H9 (cell line): ENCODE measurements around the gene ARMH3. TPM values are rescaled to one million over a fixed set of nuclear protein-coding genes. Genes with fewer than 3 reads are reported as not detected.

Experiments
- DNase-seq: peaks from one replicate; pipeline ENCODE4 v3.0.0-alpha.2; 2017
- H2AFZ ChIP-seq: one replicate; pipeline ENCODE4 v1.6.1; 2013; ENCODE audit warnings: mild to moderate bottlenecking, low read length, control low read depth, moderate library complexity
- H2AK5ac ChIP-seq: 2 replicates; pipeline ENCODE4 v1.6.1; 2013; ENCODE audit warnings: low read length, control low read depth, mixed read lengths; ENCODE audit not compliant: insufficient read length
- H2BK120ac ChIP-seq: one replicate; pipeline ENCODE4 v1.6.1; 2013; ENCODE audit warnings: low read depth, mild to moderate bottlenecking, low read length, control low read depth, inconsistent platforms; ENCODE audit not compliant: poor library complexity, severe bottlenecking
- H2BK12ac ChIP-seq: 2 replicates; pipeline ENCODE4 v1.6.1; 2013; ENCODE audit warnings: low read length, control low read depth, mixed read lengths, low read depth; ENCODE audit not compliant: insufficient read length
- H2BK15ac ChIP-seq: 2 replicates; pipeline ENCODE4 v1.6.1; 2013; ENCODE audit warnings: low read depth, low read length, control low read depth
- H2BK20ac ChIP-seq: one replicate; pipeline ENCODE4 v1.6.1; 2013; ENCODE audit warnings: low read depth, mild to moderate bottlenecking, low read length, control low read depth, inconsistent platforms; ENCODE audit not compliant: poor library complexity, severe bottlenecking
- H2BK5ac ChIP-seq: 2 replicates; pipeline ENCODE4 v1.6.1; 2013; ENCODE audit warnings: low read length, control low read depth, mixed read lengths; ENCODE audit not compliant: insufficient read length
- H3K14ac ChIP-seq: 2 replicates; pipeline ENCODE4 v1.6.1; 2013; ENCODE audit warnings: low read length, control low read depth; ENCODE audit not compliant: insufficient read depth
- H3K18ac ChIP-seq: 2 replicates; pipeline ENCODE4 v1.6.1; 2013; ENCODE audit warnings: low read depth, mild to moderate bottlenecking, mixed read lengths, low read length, control low read depth; ENCODE audit not compliant: insufficient read length
- H3K23ac ChIP-seq: 2 replicates; pipeline ENCODE4 v1.6.1; 2013; ENCODE audit warnings: low read length, control low read depth, mixed read lengths, low read depth; ENCODE audit not compliant: insufficient read length
- H3K23me2 ChIP-seq: 2 replicates; pipeline ENCODE4 v1.6.1; 2013; ENCODE audit warnings: low read depth, mild to moderate bottlenecking, mixed read lengths, low read length, control low read depth; ENCODE audit not compliant: insufficient read length, poor library complexity, severe bottlenecking
- H3K27ac ChIP-seq: 2 replicates; pipeline ENCODE4 v1.5.1; 2013; ENCODE audit warnings: low read length, control low read depth, mixed read lengths, low read depth; ENCODE audit not compliant: insufficient read length
- H3K27me3 ChIP-seq: 2 replicates; pipeline ENCODE4 v1.6.1; 2013; ENCODE audit warnings: low read length, control low read depth, inconsistent platforms; ENCODE audit not compliant: insufficient read depth
- H3K4ac ChIP-seq: 2 replicates; pipeline ENCODE4 v1.6.1; 2013; ENCODE audit warnings: low read depth, mild to moderate bottlenecking, control low read depth, inconsistent platforms, low read length, moderate library complexity
- H3K4me1 ChIP-seq: 2 replicates; pipeline ENCODE4 v1.6.1; 2013; ENCODE audit warnings: low read length, control low read depth, inconsistent platforms; ENCODE audit not compliant: insufficient read depth
- H3K4me2 ChIP-seq: 2 replicates; pipeline ENCODE4 v1.6.1; 2013; ENCODE audit warnings: low read length, control low read depth, mixed read lengths; ENCODE audit not compliant: insufficient read length, insufficient read depth
- H3K56ac ChIP-seq: 2 replicates; pipeline ENCODE4 v1.6.1; 2013; ENCODE audit warnings: low read depth, mild to moderate bottlenecking, mixed read lengths, low read length, control low read depth; ENCODE audit not compliant: insufficient read length
- H3K79me1 ChIP-seq: 2 replicates; pipeline ENCODE4 v1.6.1; 2013; ENCODE audit warnings: low read depth, mild to moderate bottlenecking, moderate library complexity, low read length, control low read depth, inconsistent platforms; ENCODE audit not compliant: insufficient read depth, poor library complexity, severe bottlenecking
- H3K79me2 ChIP-seq: 2 replicates; pipeline ENCODE4 v1.6.1; 2013; ENCODE audit warnings: low read length, control low read depth, inconsistent platforms; ENCODE audit not compliant: insufficient read depth
- H3K9ac ChIP-seq: 2 replicates; pipeline ENCODE4 v1.6.1; 2013; ENCODE audit warnings: low read length, control low read depth, mixed read lengths; ENCODE audit not compliant: insufficient read length; ENCODE audit errors: extremely low read depth
- H3K9me3 ChIP-seq: one replicate; pipeline ENCODE4 v1.6.1; 2013; ENCODE audit warnings: low read depth, low read length, inconsistent platforms; ENCODE audit not compliant: control insufficient read depth
- H3T11ph ChIP-seq: one replicate; pipeline ENCODE4 v1.6.1; 2013; ENCODE audit warnings: mild to moderate bottlenecking, low read length, control low read depth, inconsistent platforms
- H4K20me1 ChIP-seq: one replicate; pipeline ENCODE4 v1.6.1; 2013; ENCODE audit not compliant: control insufficient read depth, insufficient read length, insufficient read depth
- H4K5ac ChIP-seq: 2 replicates; pipeline ENCODE4 v1.6.1; 2013; ENCODE audit warnings: low read depth, mild to moderate bottlenecking, mixed read lengths, low read length, control low read depth; ENCODE audit not compliant: insufficient read length
- H4K8ac ChIP-seq: replicated peaks from 2 replicates; pipeline ENCODE4 v1.6.1; 2013; ENCODE audit warnings: low read length, control low read depth, mixed read lengths, low read depth; ENCODE audit not compliant: insufficient read length
- H4K91ac ChIP-seq: 2 replicates; pipeline ENCODE4 v1.6.1; 2013; ENCODE audit warnings: low read depth, mild to moderate bottlenecking, moderate library complexity, mixed read lengths, low read length, control low read depth; ENCODE audit not compliant: insufficient read length
- H3K27ac Mint-ChIP-seq, 3 experiments: 2 replicates in 2 of 3; 3 replicates in 1 of 3; pipeline ENCODE4 v1.8.0; 2020 to 2021; ENCODE audit warnings: mixed read lengths in 3 of 3, mild to moderate bottlenecking in 1 of 3, moderate library complexity in 1 of 3
- H3K27me3 Mint-ChIP-seq: 2 replicates; pipeline ENCODE4 v1.8.0; 2021; ENCODE audit warnings: low read depth, mild to moderate bottlenecking, moderate library complexity, mixed read lengths
- H3K36me3 Mint-ChIP-seq, 3 experiments: 2 replicates in 2 of 3; 3 replicates in 1 of 3; pipeline ENCODE4 v1.8.0; 2020 to 2021; ENCODE audit warnings: low read depth in 3 of 3, mixed read lengths in 3 of 3; ENCODE audit not compliant: insufficient read depth in 1 of 3
- H3K4me1 Mint-ChIP-seq, 2 experiments: 2 replicates each; pipeline ENCODE4 v1.8.0; 2020; ENCODE audit warnings: mixed read lengths in 2 of 2
- H3K4me3 Mint-ChIP-seq, 2 experiments: 2 replicates in 1 of 2; 3 replicates in 1 of 2; pipeline ENCODE4 v1.8.0; 2020 to 2021; ENCODE audit warnings: mild to moderate bottlenecking in 2 of 2, mixed read lengths in 2 of 2, moderate library complexity in 1 of 2
- H3K9me3 Mint-ChIP-seq, 2 experiments: 2 replicates in 1 of 2; 3 replicates in 1 of 2; pipeline ENCODE4 v1.8.0; 2020; ENCODE audit warnings: mild to moderate bottlenecking in 2 of 2, mixed read lengths in 2 of 2, moderate library complexity in 1 of 2
- WGBS: extraction: QIAGEN DNeasy Blood & Tissue Kit; methylation state at CpG from one replicate; pipeline ENCODE4 v1.1.7; 2013; ENCODE audit warnings: missing lambda C conversion rate, low lambda C conversion rate, mixed read lengths; ENCODE audit not compliant: insufficient read length; ENCODE audit errors: extremely low coverage; 5-methylcytosine and 5-hydroxymethylcytosine counted together
- total RNA-seq: library from RNA; stranded (reverse); gene quantifications from 2 replicates; pipeline ENCODE4 v1.2.1, GENCODE V29; 2021
- TF ChIP-seq, protein P1 (sequence below): fragments of 200-600 bp; sonication (generic); conservative IDR thresholded peaks from 3 replicates; pipeline ENCODE4 v1.8.0; 2021; ENCODE audit warnings: antibody characterized with exemption, mild to moderate bottlenecking

The ARMH3 gene
- total RNA-seq, 1 experiment from 2014 or later, result 20.4 TPM

DNA sequence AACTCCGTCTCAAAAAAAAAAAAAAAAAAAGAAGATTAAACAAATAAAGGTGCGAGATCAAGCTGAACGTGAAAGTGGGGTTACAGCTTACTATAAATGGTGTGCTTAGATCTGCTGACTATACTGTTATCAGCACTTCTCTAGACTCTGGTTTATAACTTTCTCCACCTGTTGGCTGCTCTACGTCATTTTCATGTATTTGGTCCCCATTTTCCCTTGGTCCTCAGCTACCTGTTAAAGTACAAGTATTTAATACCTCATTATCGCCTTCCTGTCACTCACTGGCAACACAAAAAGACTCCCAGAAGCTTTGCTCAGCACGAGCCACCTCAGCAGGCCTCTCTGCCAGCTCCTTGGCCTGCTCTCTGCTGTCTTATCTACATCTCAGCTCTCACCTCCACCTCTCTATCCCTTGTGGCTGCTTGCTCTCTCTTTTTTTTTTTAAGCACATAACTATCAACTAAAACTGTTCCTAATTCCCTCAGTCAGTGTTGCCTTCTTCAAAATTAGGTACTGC, 95.0 kb downstream of the ARMH3 start:
- Histone ChIP-seq H3K23me2 (no peaks in the 10 kb centered on the region), H2BK5ac (no peak overlapping the region), H3K9ac (no peak overlapping the region), H4K20me1 (no peaks in the 10 kb centered on the region), H3T11ph (no peak overlapping the region), H4K91ac (no peak overlapping the region), H2AK5ac (no peak overlapping the region), H3K27ac (no peak overlapping the region), H3K4ac (no peak overlapping the region), H2AFZ (no peak overlapping the region), H3K4me2 (no peak overlapping the region), H3K79me2 (no peaks in the 10 kb centered on the region), H3K56ac (no peak overlapping the region), H3K27me3 (no peaks in the 10 kb centered on the region), H2BK12ac (no peak overlapping the region), H2BK120ac (no peak overlapping the region), H2BK15ac (no peak overlapping the region), H3K79me1 (no peaks in the 10 kb centered on the region), H3K18ac (no peak overlapping the region), H3K23ac (no peak overlapping the region), H4K5ac (no peak overlapping the region), H3K4me1 (no peaks in the 10 kb centered on the region), H3K9me3 (no peaks in the 10 kb centered on the region), H4K8ac (no peak overlapping the region), H2BK20ac (no peak overlapping the region), H3K14ac (no peak overlapping the region)
- H3K4me1 Mint-ChIP-seq, result peaks cover 2 to 25% of the 10 kb centered on the region in 2 experiments; a peak in 2 of 4 replicates
- no peak for DNase-seq
- no peaks in the 10 kb centered on the region for H3K9me3 Mint-ChIP-seq
- H3K4me3 Mint-ChIP-seq, result no peak overlapping the region
- TF ChIP-seq, protein P1, sequence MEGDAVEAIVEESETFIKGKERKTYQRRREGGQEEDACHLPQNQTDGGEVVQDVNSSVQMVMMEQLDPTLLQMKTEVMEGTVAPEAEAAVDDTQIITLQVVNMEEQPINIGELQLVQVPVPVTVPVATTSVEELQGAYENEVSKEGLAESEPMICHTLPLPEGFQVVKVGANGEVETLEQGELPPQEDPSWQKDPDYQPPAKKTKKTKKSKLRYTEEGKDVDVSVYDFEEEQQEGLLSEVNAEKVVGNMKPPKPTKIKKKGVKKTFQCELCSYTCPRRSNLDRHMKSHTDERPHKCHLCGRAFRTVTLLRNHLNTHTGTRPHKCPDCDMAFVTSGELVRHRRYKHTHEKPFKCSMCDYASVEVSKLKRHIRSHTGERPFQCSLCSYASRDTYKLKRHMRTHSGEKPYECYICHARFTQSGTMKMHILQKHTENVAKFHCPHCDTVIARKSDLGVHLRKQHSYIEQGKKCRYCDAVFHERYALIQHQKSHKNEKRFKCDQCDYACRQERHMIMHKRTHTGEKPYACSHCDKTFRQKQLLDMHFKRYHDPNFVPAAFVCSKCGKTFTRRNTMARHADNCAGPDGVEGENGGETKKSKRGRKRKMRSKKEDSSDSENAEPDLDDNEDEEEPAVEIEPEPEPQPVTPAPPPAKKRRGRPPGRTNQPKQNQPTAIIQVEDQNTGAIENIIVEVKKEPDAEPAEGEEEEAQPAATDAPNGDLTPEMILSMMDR, result no peak
- no CpG with 5 or more reads among the region's 6 CpGs for WGBS
- peak overlapping the region in 2 of 3 experiments; percentile 29 to 90; a peak in 3 of 7 replicates for H3K27ac Mint-ChIP-seq
- no peaks in the 10 kb centered on the region for H3K27me3 Mint-ChIP-seq
- peaks cover 4 to 17% (median 9%) of the 10 kb centered on the region in 3 experiments; a peak in 5 of 7 replicates for H3K36me3 Mint-ChIP-seq
